GM23338 (cell line): Measurements from ENCODE around the gene SHISAL2B. TPM values are rescaled to one million over a fixed set of nuclear protein-coding genes. Genes with fewer than 3 reads are reported as not detected.

ENCODE experiments used
- ATAC-seq: fragments of 200-7000 bp; cut with Tn5 transposase; 3 replicates; pipeline ENCODE4 v1.9.1; 2020
- DNase-seq: peaks from one replicate; pipeline ENCODE4 v3.0.0-alpha.2; 2015; ENCODE audit warnings: low spot score
- H2AFZ ChIP-seq: fragments of 200-600 bp; sonication (generic); 2 replicates; pipeline ENCODE4 v1.8.0; 2016; ENCODE audit warnings: antibody characterized with exemption, mild to moderate bottlenecking, moderate library complexity
- H3F3A ChIP-seq: fragments of 200-600 bp; sonication (generic); replicated peaks from 2 replicates; pipeline ENCODE4 v1.8.0; 2017; ENCODE audit warnings: antibody characterized with exemption, mixed run types, low read depth
- H3K27ac ChIP-seq: fragments of 200-600 bp; sonication (generic); 2 replicates; pipeline ENCODE4 v1.6.1; 2016; ENCODE audit warnings: low read depth
- H3K27me3 ChIP-seq: fragments of 200-600 bp; sonication (generic); 2 replicates; pipeline ENCODE4 v1.8.0; 2016; ENCODE audit warnings: mild to moderate bottlenecking, mixed run types, moderate library complexity; ENCODE audit not compliant: insufficient read depth
- H3K36me3 ChIP-seq: fragments of 200-600 bp; sonication (generic); 2 replicates; pipeline ENCODE4 v1.8.0; 2016; ENCODE audit warnings: mild to moderate bottlenecking; ENCODE audit not compliant: insufficient read depth
- H3K4me1 ChIP-seq: fragments of 200-600 bp; sonication (generic); 2 replicates; pipeline ENCODE4 v1.8.0; 2016; ENCODE audit warnings: mild to moderate bottlenecking, moderate library complexity; ENCODE audit not compliant: insufficient read depth
- H3K4me2 ChIP-seq: fragments of 200-600 bp; sonication (generic); 2 replicates; pipeline ENCODE4 v1.7.1; 2017; ENCODE audit warnings: mixed run types
- H3K4me3 ChIP-seq: fragments of 200-600 bp; sonication (generic); 2 replicates; pipeline ENCODE4 v1.6.1; 2016; ENCODE audit warnings: mixed run types
- H3K79me2 ChIP-seq: fragments of 200-600 bp; sonication (generic); replicated peaks from 2 replicates; pipeline ENCODE4 v1.8.0; 2017; ENCODE audit warnings: mild to moderate bottlenecking; ENCODE audit not compliant: insufficient read depth
- H3K9me2 ChIP-seq: fragments of 200-600 bp; sonication (generic); 2 replicates; pipeline ENCODE4 v1.8.0; 2017; ENCODE audit not compliant: insufficient read depth
- H4K20me1 ChIP-seq: fragments of 200-600 bp; sonication (generic); replicated peaks from 2 replicates; pipeline ENCODE4 v1.8.0; 2017; ENCODE audit warnings: mild to moderate bottlenecking; ENCODE audit not compliant: insufficient read depth
- H3K27ac Mint-ChIP-seq: 2 replicates; pipeline ENCODE4 v1.8.0; 2020; ENCODE audit warnings: inconsistent platforms, mild to moderate bottlenecking, moderate library complexity, mixed read lengths
- H3K27me3 Mint-ChIP-seq: 3 replicates; pipeline ENCODE4 v1.8.0; 2022; ENCODE audit warnings: low read depth, mild to moderate bottlenecking, moderate library complexity, mixed read lengths, inconsistent platforms; ENCODE audit not compliant: insufficient read depth, poor library complexity
- H3K36me3 Mint-ChIP-seq: 3 replicates; pipeline ENCODE4 v1.8.0; 2021; ENCODE audit warnings: low read depth, mild to moderate bottlenecking, inconsistent platforms, moderate library complexity, mixed read lengths
- H3K4me1 Mint-ChIP-seq: 3 replicates; pipeline ENCODE4 v1.8.0; 2020; ENCODE audit warnings: mild to moderate bottlenecking, inconsistent platforms, mixed read lengths
- H3K4me3 Mint-ChIP-seq: 3 replicates; pipeline ENCODE4 v1.8.0; 2021; ENCODE audit warnings: moderate library complexity, mild to moderate bottlenecking, inconsistent platforms, mixed read lengths
- H3K9me3 Mint-ChIP-seq: 3 replicates; pipeline ENCODE4 v1.8.0; 2020; ENCODE audit warnings: moderate library complexity, mild to moderate bottlenecking, inconsistent platforms, mixed read lengths
- CTCF ChIP-seq, 2 experiments: fragments of 200-600 bp in 1 of 2; sonication (generic) in 1 of 2; conservative IDR thresholded peaks; 2 replicates each; pipeline versions ENCODE4 v1.5.1 to v1.6.1; 2016 to 2017; ENCODE audit warnings: antibody characterized with exemption in 2 of 2, low read depth in 2 of 2, mild to moderate bottlenecking in 2 of 2, moderate library complexity in 1 of 2
- ETS1 ChIP-seq: IDR thresholded peaks from 2 replicates; pipeline ENCODE4 v1.6.1; 2016; ENCODE audit warnings: antibody characterized with exemption
- EZH2 ChIP-seq: fragments of 200-600 bp; sonication (generic); IDR thresholded peaks from one replicate; pipeline ENCODE4 v1.8.0; 2017; ENCODE audit warnings: antibody characterized with exemption, mild to moderate bottlenecking, low read depth; ENCODE audit not compliant: unreplicated experiment
- EZH2phosphoT487 ChIP-seq: fragments of 200-600 bp; sonication (generic); IDR thresholded peaks from one replicate; pipeline ENCODE4 v1.8.1; 2018; ENCODE audit warnings: antibody characterized with exemption; ENCODE audit not compliant: unreplicated experiment
- JUNB ChIP-seq: IDR thresholded peaks from one replicate; pipeline ENCODE4 v1.6.1; 2016; ENCODE audit warnings: antibody characterized with exemption; ENCODE audit not compliant: unreplicated experiment
- NANOG ChIP-seq: IDR thresholded peaks from 2 replicates; pipeline ENCODE4 v1.6.1; 2016; ENCODE audit warnings: antibody characterized with exemption, borderline replicate concordance
- POLR2AphosphoS5 ChIP-seq: IDR thresholded peaks from 2 replicates; pipeline ENCODE4 v1.6.1; 2016; ENCODE audit warnings: antibody characterized with exemption, low read depth
- ZNF114 ChIP-seq: fragments of 250-450 bp; sonication (Bioruptor Pico); IDR thresholded peaks from 2 replicates; pipeline ENCODE4 v1.5.0; 2020; ENCODE audit warnings: mild to moderate bottlenecking, moderate library complexity
- ZNF462 ChIP-seq: fragments of 250-450 bp; sonication (Bioruptor Pico); IDR thresholded peaks from 2 replicates; pipeline ENCODE4 v1.5.0; 2020; ENCODE audit warnings: mild to moderate bottlenecking, moderate library complexity
- polyA plus RNA-seq: library from polyadenylated mRNA; unstranded; fragments of >200 nt; fragmentation: Nextera tagmentation; extraction: Ambion mirVana; gene quantifications from 2 replicates; pipeline ENCODE4 v1.2.1, GENCODE V29; 2016
- total RNA-seq: library from RNA; depleted of rRNA; stranded (reverse); fragments of >200 nt; shearing (Covaris generic); gene quantifications from 2 replicates; pipeline ENCODE4 v1.2.3, GENCODE V29; 2014

SHISAL2B gene
- total and polyA plus RNA-seq, 2 experiments from 2014 or later, result 12.3 to 21.1 TPM

GRCh38 chr5:64649512-64649911, 40.8 kb upstream of the SHISAL2B start:
- no peak overlapping the region for H3K4me3 Mint-ChIP-seq
- ATAC-seq (no peak), DNase-seq (no peak)
- Histone ChIP-seq H3K36me3 (0 out of 2 replicates have a peak, but pooled peaks cover 4% of the 10 kb centered on the region), H4K20me1 (no peaks in the 10 kb centered on the region), H3K4me3 (no peak overlapping the region), H3K4me1 (peaks cover 7% of the 10 kb centered on the region; the same call in 1 of the 2 replicates), H2AFZ (peak overlapping the region; percentile 34; the same call in 1 of the 2 replicates), H3K27me3 (no peaks in the 10 kb centered on the region), H3K79me2 (no peaks in the 10 kb centered on the region), H3K27ac (no peak overlapping the region), H3K9me2 (0 out of 2 replicates have a peak, but pooled peaks cover 3% of the 10 kb centered on the region), H3F3A (no peaks in the 10 kb centered on the region), H3K4me2 (no peak overlapping the region)
- H3K27me3 Mint-ChIP-seq, result peaks cover 2% of the 10 kb centered on the region
- H3K9me3 Mint-ChIP-seq, result peaks cover 11% of the 10 kb centered on the region
- peaks cover 6% of the 10 kb centered on the region for H3K36me3 Mint-ChIP-seq
- no peak overlapping the region for H3K27ac Mint-ChIP-seq
- TF ChIP-seq ETS1, result no peak
- peaks cover 12% of the 10 kb centered on the region for H3K4me1 Mint-ChIP-seq

GRCh38 chr5:64653766-64654560, 36.3 kb upstream of the SHISAL2B start:
- Mint-ChIP-seq H3K4me3 (no peak overlapping the region), H3K4me1 (no peaks in the 10 kb centered on the region; the same call in 2 of the 3 replicates), H3K27ac (no peak overlapping the region), H3K9me3 (peaks cover 21% of the 10 kb centered on the region), H3K36me3 (peaks cover 6% of the 10 kb centered on the region), H3K27me3 (no peaks in the 10 kb centered on the region)
- DNase-seq (no peak), ATAC-seq (no peak)
- Histone ChIP-seq H4K20me1 (no peaks in the 10 kb centered on the region), H2AFZ (no peak overlapping the region), H3K4me2 (no peak overlapping the region), H3K79me2 (no peaks in the 10 kb centered on the region), H3K9me2 (no peaks in the 10 kb centered on the region), H3F3A (no peaks in the 10 kb centered on the region), H3K4me3 (no peak overlapping the region), H3K36me3 (0 out of 2 replicates have a peak, but pooled peaks cover 4% of the 10 kb centered on the region), H3K27me3 (no peaks in the 10 kb centered on the region), H3K4me1 (no peaks in the 10 kb centered on the region), H3K27ac (no peak overlapping the region)
- TF ChIP-seq ZNF114 (CRISPR knock-in tag) (no peak), NANOG (no peak), EZH2phosphoT487 (no peak), EZH2 (no peak), CTCF (conservative IDR thresholded peaks at IDR 0.05; ENCODE audit: low read depth in 2 of 2) (no peak), ZNF462 (CRISPR knock-in tag) (no peak), JUNB (no peak), POLR2AphosphoS5 (no peak), ETS1 (no peak)
